GM19351 (cell line): ENCODE data around the gene SOX5.
"Not testable (repeated sequence)": the region's sequence is repeated elsewhere in the genome, so short reads cannot be mapped to it uniquely, and the experiment has no call there.

Source experiments
- ATAC-seq: cut with Tn5 transposase; IDR thresholded peaks from one replicate; pipeline ENCODE4 v1.9.1; 2021; ENCODE audit warnings: mild to moderate bottlenecking, moderate library complexity; ENCODE audit not compliant: unreplicated experiment

The SOX5 gene

DNA sequence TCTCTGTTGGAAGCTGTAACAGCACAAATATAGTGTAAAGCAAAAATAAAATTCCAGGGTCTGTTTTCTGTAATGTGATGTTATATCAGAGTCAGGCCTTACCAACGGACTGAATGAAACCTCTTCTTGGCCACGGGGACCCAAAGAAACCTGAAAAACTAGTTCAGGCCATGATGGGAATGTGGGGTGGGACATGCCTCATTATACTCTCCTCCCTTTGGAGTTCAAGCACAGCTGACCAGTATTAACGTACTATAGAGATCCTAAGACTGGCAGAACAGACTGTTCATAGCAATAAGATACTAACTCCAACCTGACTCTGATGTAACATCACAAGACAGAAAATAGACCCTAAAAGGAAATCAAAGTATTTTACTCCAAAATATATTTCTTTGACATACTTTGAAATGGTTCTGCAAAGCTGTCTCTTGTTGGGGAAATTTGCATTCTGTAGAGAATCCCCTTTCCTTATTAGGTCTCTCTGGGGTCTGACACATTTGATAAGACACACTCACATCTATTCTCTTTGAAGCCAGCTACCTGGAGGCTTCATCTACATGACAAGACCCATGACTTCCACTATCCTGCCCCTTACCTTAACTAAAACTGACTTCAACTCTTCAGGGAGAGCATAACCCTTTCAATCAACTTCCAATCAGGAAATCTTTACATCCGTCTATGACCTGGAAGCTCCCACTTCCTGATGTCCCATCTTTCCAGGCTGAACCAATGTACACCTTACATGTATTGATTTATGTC lies 444.6 kb downstream of the SOX5 start:
- no peak for ATAC-seq

DNA sequence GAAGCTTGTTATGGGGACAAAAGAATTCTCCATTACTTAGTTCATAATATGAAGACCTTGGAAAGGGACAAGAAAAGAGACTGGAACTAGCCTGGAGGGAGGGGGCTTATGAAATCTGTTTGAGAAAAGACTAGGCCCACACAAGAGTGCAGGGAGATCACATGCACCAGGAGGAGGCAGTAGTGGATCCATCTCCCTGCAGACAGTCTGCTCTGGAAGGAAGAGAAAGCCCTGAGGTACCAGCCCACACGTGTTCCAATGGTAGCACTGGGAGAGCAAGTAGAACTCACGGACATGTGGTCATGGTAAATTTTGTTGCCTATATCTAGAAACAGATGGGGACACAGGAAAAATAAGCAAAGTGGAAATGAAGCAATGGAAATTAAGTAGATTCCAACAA lies 445.4 kb downstream of the SOX5 start:
- ATAC-seq: no peak

DNA sequence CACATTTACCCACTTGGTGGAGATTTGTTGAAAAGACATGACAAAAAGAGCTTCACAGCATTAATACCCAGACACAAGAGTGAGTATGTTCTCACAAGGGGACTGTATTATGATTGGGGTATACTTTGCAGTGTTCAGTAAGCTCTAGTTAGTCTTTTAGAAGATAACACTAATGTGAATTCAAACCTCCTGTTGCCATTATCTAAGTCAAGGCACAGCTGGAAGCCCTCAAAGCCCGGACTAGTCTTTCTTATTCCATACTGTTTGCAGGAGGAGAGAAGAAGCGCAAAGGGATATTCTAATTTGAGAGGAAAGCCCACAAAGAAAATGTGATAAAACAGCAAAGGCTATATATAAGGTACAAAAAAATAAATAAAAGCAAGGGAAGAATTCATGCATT lies 445.9 kb downstream of the SOX5 start:
- no peak for ATAC-seq

DNA sequence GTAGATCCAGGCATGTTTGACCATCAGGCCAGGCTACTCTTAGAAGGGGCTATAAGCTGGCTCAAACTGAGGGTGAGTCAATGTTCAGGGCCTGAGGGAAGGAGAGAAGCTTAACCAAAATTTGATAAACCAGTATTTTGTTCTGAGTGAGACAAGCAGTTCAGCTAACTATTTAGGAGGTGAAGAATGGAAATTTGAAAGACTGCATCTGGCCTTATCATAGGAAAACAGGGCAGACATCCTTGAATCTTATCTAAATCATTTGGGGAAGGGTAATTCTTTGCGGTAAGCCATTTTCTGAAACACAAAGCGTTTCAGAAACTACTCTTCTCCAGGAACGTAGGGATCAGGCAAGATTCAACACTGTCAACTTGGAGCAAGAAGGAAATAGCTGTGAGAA lies 447.2 kb downstream of the SOX5 start:
- ATAC-seq: no peak

DNA sequence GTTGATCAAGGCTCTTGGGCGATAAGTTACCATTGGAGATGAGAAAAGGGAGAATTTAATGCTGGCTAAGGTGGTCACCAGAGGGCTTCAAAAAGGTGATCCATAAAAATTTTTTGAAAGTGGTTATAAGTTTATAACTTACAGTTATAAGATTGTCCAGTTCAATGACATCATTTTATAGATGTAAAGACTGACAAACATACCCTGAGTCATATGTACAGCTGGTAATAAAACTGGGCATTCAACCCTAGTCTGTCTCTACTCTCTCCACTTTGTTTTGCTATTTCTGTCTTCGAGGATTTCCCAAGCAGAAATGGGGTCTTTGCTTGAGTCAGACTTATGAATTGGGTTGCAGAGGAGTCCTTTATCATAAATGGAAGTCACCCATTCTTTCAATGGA lies 454.0 kb downstream of the SOX5 start:
- ATAC-seq: no peak

DNA sequence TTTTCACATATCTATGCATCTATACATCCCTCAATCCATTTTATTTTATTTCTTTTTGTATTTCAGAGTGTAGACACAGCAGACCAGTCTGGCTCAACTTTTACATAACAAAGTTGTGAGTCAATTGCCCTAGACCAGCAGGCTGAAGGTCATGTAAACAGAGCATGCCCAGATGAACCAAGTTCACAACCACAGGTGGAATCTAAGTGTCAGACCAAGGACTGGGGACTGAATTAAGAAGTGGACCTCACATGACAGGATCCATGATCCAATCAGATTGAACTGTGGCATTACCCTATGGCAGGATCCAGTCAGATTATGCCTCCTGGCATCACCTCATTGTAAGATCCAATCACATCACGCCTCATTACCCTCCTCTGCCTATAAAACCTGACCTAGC lies 455.8 kb downstream of the SOX5 start:
- ATAC-seq: no peak

DNA sequence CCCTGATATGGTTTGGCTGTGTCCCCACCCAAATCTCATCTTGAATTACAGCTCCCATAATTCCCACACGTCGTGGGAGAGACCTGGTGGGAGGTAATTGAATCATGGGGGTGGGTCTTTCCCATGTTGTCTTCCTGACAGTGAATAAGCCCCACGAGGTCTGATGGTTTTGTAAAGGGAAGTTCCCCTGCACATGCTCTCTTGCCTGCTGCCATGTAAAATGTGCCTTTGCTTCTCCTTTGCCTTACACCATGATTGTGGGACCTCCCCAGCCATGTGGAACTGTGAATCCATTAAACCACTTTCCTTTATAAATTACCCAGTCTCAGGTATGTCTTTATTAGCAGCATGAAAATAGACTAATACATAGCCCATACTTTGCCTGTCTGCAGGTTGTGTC lies 458.4 kb downstream of the SOX5 start:
- ATAC-seq: not testable (repeated sequence)

DNA sequence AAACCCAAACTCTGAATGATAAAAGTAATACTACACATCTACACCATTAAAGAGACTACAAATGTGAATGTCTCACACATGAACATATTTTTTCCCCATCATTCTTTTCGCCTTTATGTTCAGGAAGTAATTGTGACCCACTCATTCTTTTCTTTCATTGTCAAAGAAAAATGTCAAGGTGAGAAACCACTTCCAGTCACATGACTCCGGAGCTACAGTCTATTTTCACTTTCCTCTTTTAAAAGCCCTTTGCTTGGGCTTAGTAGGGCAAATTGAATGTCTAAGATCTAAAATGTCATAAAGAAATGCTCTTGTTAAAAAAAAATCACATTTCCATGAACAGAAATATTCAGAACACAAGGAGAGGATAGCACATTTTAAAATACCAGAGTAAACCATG lies 461.3 kb downstream of the SOX5 start:
- ATAC-seq: no peak

DNA sequence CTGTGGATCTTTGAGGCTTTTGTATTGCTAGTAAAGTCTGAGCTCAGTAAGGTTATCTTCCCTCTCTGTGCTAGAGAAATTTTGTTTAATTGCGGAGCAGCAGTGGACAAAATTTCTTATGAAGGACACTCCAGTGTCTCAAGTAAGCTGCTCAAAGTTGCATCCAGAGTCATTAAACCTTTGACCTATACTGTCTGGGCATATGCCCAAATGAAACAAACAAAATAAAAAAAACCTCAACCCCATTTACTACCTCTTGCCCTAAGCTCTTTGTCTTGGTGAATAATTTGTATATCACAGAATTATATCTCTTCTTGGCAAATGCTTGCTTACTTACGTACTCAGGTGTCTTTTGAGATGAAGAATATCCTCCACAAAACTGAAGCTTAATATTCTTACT lies 465.2 kb downstream of the SOX5 start:
- ATAC-seq: no peak

DNA sequence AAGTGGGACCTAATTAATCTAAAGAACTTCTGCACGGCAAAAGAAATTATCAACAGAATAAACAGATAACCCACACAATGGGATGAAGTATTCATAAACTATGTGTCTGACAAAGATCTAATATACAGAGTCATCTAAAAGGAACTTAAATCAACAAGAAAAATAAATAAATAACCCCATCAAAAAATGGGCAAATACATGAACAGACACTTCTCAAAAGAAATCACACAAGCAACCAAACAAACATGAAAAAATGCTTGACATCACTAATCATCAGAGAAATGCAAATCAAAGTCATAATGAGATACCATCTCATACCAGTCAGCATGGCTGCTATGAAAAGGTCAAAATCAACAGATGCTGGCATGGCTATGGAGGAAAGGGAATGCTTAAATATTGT lies 466.9 kb downstream of the SOX5 start:
- ATAC-seq: no peak
